HUDEP-2 (cell line): Measurements from ENCODE around the gene RNF41.
"Not testable (repeated sequence)": the region's sequence is repeated elsewhere in the genome, so short reads cannot be mapped to it uniquely, and the experiment has no call there.

Experiments used
- DNase-seq, 76 experiments: peaks; one replicate each; lab custom pipeline; 2025; ENCODE audit not compliant: unreplicated experiment in 76 of 76; lab: John Stamatoyannopoulos, UW

The RNF41 gene

DNA sequence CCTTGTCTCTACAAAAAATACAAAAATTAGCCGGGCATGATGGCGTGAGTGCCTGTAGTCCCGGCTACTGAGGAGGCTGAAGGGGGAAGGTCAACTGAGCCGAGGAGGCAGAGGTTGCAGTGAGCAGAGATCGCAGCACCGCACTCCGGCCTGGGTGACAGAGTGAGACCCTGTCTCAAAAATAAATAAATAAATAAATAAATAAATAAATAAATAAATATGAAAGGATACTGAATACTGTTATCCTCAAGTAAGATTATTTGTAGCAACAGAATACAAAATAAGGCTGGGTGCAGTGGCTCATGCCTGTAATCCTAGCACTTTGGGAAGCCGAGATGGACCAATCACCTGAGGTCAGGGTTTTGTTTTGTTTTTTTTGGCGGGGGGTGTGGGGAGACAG, 1.9 kb downstream of the RNF41 start:
- DNase-seq = no peak

DNA sequence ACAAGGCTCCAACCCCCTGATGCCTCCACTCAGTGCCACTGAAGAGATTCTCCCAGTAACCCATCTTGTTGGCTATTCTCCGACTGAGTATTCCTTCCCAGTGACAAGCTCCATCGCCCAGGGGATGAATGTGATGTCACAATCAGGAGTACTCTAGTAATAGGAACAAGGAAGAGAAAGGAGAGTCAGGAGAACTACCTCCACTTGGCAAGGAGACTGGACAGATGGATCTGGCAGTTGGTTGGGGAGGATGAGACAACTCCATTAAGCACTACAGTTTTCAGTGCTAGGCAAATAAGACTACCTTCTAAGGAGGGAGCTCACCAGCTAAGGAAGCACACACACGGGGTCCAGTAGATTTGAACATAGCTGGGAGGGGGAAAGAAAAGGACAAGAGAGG, 5.3 kb downstream of the RNF41 start:
- no peak for DNase-seq

GRCh38 chr12:56213878-56214277, 7.8 kb downstream of the RNF41 start:
- DNase-seq = no peak

- DNase-seq = peak in 11 of 76 experiments; percentile 9 to 31 (median 17)
Measured at GRCh38 chr12:56212361-56212760, 9.4 kb downstream of the RNF41 start.

DNA sequence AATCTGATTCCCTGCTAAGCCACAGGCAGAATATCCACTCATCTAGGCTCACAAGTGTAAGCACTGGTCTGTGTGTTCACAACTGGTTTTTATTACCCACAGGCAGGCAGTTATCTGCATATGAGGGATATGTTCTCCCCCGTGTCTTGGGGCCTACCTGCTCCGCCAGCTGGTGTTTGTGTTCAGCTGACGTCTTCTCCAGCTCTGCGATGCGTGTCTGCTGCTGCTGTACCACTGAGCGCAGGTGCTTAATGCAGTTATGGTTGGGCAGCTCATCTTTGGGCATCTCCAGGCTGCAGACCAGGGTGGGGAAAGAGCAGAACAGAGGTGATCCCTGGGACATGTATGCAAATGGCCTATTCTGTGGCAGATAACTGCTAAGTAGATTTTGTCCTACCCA, 13.7 kb downstream of the RNF41 start:
- DNase-seq = no peak

GRCh38 chr12:56206452-56207166, 15.1 kb downstream of the RNF41 start:
- DNase-seq = peak in 50 of 76 experiments; percentile 7 to 69 (median 30)

- no peak for DNase-seq
Measured at GRCh38 chr12:56205445-56205844, 16.3 kb downstream of the RNF41 start.

- no peak for DNase-seq
Measured at GRCh38 chr12:56204275-56204674, 17.4 kb downstream of the RNF41 start.

DNA sequence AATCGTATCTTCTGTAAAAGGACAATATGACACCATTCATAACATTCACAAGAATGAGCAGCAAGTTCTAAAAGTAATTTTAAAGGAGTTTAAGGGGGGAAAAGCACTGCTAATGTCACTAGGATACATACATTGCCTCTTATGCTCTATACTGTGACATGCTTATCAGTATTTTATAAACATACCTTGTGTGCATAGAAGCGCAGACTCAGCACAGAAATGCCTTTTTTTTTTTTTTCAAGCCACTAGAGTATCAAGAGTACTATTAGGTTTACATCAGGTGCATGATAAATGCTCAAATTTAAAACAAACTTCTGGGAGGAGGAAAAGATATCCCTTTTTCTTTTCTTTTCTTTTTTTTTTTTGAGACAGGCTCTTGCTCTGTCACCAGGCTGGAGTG, 18.9 kb downstream of the RNF41 start:
- no peak for DNase-seq

- DNase-seq = peak in 1 of 76 experiments; percentile 8
Measured at GRCh38 chr12:56202366-56202765, 19.4 kb downstream of the RNF41 start.

DNA sequence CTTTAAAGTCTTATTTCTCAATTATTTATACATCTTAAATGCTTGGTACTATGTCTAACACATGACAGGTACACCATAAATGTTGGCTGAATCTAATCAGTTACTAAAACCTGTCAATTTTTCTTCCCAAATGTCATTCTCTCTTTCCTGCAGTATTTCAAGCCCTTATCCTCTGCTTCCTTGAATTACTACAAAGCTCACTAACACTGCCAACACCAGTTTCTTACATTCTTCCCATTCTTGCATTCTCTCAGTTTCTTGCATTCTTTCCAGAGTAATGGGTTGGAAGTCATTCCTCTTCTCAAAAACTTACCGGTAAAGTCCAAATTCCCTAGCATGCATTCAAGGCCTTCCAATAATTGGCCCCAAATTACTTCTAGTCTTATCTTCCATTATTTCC, 22.9 kb downstream of the RNF41 start:
- DNase-seq = no peak

GRCh38 chr12:56197921-56198635, 23.6 kb downstream of the RNF41 start:
- no peak for DNase-seq

- not testable (repeated sequence) for DNase-seq
Measured at GRCh38 chr12:56196818-56197550, 24.7 kb downstream of the RNF41 start.

- DNase-seq = peak in 69 of 76 experiments; percentile 10 to 85 (median 62)
Measured at GRCh38 chr12:56193025-56193578, 28.6 kb downstream of the RNF41 start.

DNA sequence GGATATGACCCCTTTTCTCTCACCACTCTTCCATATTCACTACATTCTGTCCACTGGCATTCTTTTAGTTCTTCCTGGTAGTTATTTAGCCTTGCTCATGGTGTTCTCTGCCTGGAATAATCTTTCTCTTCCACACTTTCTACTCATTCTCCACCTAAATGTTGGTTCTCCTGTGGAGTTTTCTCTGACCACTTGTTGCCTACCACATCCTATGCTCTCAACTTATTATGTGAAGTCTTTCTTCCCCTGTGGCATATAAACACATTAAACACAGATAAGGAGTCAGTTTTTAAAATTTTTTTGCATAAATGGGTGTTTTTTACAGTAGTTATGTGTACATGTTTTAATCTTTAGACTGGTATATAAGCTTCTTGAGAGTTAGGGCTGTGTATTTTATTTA, 29.1 kb downstream of the RNF41 start:
- no peak for DNase-seq

- DNase-seq = peak in 1 of 76 experiments; percentile 39
Measured at GRCh38 chr12:56190695-56191155, 31.0 kb downstream of the RNF41 start.

- peak in 75 of 76 experiments; percentile 18 to 97 (median 83) for DNase-seq
Measured at GRCh38 chr12:56189918-56190694, 31.6 kb downstream of the RNF41 start.

- DNase-seq = peak in 72 of 76 experiments; percentile 37 to 87 (median 78)
Measured at GRCh38 chr12:56189099-56189917, 32.4 kb downstream of the RNF41 start, which contains the start of gene SMARCC2. TSS of gene SMARCC2 (minus strand) at chr12:56189483. CDS start at chr12:56189461, 22 bp downstream.

GRCh38 chr12:56188778-56189098, 33.0 kb downstream of the RNF41 start:
- no peak for DNase-seq
